GM19467 (cell line): ENCODE measurements around the gene ERBB4.
A peak's percentile ranks its signal among the peaks of the same experiment; 100 is the strongest.

ENCODE experiments used
- ATAC-seq: cut with Tn5 transposase; IDR thresholded peaks from one replicate; pipeline ENCODE4 v1.9.1; 2021; ENCODE audit warnings: mild to moderate bottlenecking, moderate library complexity; ENCODE audit not compliant: unreplicated experiment

The ERBB4 gene

DNA sequence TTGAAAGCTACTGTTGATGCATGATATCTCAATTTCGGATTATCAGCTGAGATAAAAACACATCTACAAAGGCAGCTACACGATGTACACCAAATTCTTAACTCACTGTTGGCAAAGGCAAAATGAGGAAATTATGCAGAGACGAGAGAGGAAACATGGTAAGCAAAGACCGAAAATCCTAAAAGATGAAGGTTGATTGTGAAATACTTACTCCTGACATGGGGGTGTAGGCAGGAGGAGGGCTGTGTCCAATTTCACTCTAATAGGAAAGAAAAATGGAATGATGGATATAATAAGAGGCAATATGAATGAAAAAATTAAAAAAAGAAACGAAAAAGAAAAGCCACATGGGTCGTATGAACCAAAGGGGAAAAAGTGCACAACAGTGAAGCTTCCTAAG, 1150.9 kb downstream of the ERBB4 start:
- ATAC-seq = no peak

GRCh38 chr2:211380041-211380440, 1158.6 kb downstream of the ERBB4 start:
- no peak for ATAC-seq

GRCh38 chr2:211376410-211376809, 1162.2 kb downstream of the ERBB4 start:
- no peak for ATAC-seq

GRCh38 chr2:211373203-211373602, 1165.4 kb downstream of the ERBB4 start:
- no peak for ATAC-seq

DNA sequence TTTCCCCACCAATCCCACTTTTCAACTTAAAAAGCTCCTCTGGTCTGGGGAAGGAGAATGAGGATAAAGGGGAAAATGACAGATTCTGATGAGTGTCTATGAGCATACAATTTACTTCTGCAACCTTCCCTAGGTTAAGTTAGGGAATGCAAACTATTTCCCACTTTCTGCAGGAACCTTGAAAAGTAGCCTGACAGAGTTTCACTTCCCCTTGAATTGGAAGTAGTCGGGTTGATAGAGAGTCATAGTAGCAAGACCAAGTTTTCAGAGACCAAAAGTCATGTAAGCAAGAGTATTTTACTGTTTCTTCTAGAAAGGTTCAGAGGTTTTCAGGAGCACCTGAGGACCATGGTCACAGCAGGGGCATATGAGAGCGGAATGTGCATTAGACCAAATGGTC, 1167.1 kb downstream of the ERBB4 start:
- ATAC-seq = no peak

GRCh38 chr2:211368467-211368866, 1170.1 kb downstream of the ERBB4 start:
- ATAC-seq = no peak

DNA sequence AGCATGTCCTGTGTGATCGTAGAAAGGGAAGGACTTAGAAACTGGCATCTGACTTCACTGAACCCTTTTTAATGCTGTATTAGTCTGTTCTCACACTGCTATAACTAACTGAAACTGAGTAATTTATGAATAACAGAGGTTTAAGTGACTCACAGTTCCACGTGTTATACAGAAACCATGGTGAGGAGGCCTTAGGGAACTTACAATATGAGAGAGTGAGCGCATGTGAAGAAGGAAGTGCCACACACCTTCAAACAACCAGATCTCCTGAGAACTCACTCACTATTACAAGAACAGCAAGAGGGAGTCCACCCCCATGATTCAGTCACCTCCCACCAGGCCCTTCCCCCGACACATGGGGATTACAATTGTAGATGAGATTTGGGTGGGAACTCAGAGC, 1170.9 kb downstream of the ERBB4 start:
- ATAC-seq = peak; percentile 78

DNA sequence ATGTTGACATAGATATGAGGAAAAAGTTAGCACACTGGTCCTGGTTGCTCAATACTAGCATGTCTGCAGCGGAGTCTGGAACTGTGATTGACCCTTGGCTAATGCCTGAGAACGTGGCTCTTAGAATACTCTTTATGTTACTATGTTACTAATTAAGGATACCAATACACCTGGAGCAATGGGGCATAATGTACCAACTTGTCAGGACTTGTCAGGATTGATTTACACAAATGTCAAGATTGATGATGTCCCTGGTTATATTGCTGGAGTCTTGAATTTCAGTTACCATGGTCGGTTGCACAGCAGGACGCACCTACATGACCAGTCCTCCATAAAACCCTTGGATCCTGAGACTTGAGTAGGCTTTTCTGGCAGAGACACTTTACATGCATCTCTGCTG, 1171.3 kb downstream of the ERBB4 start:
- ATAC-seq = no peak

- no peak for ATAC-seq
Measured at GRCh38 chr2:211364911-211365310, 1173.7 kb downstream of the ERBB4 start.

DNA sequence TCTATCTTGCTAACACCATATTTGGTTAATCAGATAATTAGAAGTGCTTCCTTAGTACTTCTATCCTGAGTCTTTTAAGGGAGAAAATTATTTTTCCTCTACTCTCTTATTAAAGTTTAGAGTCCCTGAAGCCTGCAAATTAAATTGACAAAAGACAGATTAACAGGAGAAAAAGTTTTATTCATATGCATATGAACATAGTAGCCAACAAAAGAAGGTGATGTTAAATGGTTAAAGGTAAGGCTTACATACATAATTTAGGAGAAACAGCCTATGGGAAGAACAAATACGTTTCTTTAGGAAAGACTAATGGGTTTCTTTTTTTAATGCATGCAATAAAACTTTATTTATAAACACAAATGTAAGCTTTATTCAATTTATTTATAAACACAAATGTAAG, 1177.2 kb downstream of the ERBB4 start:
- ATAC-seq = no peak

DNA sequence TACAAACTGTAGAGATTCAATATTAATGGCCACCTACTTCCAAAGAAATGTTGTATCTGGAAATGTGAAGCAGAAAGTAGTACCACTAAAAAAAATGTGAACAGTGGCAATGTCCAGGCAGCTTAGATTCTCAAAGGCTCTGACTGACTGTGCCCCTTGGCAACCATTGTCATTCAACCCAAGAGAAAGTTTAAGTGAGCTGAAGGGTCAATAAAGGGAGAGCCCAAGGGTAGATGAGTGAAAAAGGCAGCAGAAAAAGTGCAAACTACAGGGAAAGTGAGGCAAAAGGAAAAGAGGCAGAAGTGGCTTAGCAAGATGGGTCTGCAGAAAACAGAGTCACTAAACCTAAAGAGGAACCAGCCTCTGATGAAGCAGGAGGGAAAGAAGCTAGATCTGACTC, 1179.3 kb downstream of the ERBB4 start:
- no peak for ATAC-seq

DNA sequence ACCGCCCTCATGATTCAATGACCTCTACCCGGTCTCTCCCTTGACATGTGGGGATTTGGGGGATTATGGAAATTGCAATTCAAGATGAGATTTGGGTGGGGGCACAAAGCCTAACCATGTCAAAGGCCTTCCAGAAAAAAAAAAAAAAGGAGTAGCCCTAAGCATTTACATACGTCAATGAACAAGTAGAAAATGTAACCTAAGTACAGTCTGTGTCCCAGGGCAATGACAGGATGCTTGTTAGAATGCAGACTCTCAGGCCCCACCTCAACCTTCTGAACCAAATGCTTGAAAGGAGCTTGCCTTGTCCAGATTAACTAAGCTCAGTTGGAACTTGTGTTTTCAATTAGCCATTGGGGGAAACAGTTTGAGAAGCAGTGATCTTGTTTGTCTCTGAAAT, 1180.1 kb downstream of the ERBB4 start:
- no peak for ATAC-seq

DNA sequence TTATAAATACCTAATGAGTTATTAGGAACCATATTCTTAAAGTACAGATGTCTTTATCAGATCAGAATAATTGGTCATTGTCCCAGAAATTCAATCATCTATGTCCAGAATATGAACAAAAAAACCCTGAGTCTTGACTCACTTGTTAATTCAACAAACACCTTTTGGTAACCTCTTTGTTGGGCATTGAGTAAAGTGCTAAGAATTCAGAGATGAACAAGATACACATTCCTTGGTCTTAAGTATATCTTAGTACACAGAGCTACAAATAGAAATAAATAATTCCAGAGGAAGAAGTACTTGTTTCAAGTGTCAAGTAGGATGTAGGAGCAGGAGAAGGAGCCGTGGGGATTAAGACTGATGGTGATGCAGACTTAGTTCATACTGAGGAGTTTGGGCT, 1184.1 kb downstream of the ERBB4 start:
- no peak for ATAC-seq

DNA sequence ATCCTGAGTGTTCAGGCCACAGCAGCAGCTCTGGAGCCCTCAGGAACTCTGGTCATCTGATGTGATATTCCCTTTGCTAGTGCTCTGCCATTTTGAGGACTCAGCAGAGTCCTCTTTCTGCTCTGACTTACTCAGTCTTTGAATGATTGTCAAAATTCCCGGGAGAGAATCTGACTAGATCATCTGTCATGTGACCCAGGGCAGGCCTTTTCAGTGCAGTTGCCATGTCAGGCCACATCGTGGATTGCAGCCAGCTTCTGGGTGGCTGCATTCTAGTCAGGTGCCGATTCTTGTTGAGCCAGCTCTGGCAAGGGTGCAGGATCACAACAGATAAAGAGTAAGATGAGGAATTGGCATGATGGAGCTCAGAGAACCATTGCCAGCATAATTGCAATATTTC, 1186.6 kb downstream of the ERBB4 start:
- no peak for ATAC-seq

DNA sequence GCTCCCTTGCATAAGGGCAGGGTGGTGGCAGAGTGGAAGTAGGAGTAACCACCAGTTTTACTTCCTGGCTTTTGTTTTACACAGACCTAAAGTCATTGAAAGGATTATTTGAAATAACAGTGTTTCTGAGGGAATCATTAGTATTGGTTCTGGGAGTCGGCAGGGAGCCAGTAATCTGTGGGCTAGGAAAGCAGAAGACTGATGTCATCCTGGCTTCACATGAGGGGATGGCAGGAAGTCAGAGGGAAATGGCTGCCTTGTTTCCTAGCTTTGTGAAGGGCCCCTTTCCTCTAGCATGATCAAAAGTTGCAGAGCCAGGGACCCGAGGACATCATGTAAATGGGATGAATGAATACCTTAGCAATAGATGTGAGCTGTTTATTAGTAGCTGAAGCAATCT, 1189.6 kb downstream of the ERBB4 start:
- no peak for ATAC-seq

DNA sequence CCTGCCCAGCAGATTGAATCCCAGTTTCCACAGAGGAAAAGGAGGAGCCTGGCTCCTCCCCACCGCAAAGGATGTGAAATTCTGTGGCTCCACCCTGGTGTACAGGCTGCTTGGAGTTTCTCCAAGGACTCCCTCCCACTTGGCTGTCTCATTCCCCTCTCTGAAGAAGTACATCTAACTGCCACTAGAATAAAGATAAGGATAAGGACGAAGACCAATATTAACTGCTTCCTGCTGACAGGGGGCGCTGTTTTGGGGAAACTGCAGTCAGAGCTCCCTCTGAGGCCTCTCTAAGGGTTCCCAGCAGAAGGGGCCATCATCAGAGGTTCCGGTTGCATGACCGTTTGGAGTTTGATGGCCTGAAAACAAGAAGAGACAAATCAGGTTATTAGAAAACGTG, 1191.3 kb downstream of the ERBB4 start:
- ATAC-seq = no peak

- ATAC-seq = no peak
Measured at GRCh38 chr2:211344289-211344688, 1194.3 kb downstream of the ERBB4 start.

DNA sequence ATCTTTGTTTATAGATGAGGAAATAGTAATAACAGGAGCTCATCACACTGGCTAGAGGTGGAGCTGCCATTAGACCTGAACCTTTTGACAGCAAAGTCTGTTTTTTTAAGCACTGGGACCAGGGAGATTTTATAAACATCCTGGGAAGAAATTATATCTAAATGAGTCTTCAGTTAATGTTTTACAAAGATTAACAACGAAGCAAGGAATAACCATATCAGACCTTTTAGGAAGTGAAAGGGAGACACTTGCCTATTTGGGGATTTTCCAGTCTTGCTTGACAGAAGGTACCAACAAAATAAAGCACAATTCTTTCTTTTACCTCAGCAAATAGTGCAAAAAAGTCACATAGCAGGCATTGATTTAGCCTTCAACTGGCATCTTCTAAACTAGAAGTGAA, 1205.2 kb downstream of the ERBB4 start:
- ATAC-seq = no peak

- ATAC-seq = no peak
Measured at GRCh38 chr2:211331736-211332135, 1206.9 kb downstream of the ERBB4 start.

- ATAC-seq = no peak
Measured at GRCh38 chr2:211329882-211330281, 1208.7 kb downstream of the ERBB4 start.

DNA sequence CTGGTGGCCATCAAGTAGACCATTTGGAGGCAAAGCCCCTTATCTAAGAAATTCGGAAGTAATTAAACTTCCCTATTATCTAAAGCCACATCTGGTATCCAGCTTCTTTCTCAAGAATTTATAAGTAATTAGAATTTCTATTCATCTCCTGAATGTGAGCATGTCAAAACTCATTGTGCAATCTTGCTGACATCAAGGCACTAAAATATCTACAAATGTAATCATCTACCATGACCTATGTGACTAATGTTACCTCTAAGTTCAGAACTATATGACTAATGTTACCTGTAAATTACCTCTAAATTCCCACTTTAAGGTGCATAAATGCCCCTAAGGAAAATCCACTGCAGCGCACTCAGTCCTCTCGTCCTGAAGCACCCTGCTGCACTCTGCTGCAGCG, 1209.2 kb downstream of the ERBB4 start:
- ATAC-seq = no peak

DNA sequence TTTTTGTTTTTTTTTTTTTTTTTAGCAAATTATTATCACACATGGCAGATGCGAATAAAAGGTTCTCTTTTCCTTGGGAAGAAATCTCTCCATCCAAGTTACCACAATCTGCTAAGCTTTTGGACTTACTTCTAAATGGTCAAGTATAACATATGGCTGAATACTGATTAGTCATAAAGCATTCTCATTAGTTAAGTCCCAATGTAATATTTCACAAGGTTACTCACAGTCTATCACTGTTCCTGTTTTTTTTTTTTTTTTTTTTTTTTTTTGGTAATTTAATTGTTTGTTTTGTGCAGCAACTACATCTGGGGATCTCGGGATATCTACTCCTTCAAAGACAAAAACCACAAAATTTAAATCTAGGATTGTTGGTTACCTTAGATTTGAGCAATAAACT, 1210.5 kb downstream of the ERBB4 start:
- ATAC-seq = no peak
